MCF 10A (cell line): ENCODE results near the gene OR1E1. TPM values are rescaled to one million over a fixed set of nuclear protein-coding genes. Genes with fewer than 3 reads are reported as not detected.
"Not testable (repeated sequence)": the region's sequence is repeated elsewhere in the genome, so short reads cannot be mapped to it uniquely, and the experiment has no call there.

ENCODE experiments used
- BruUV-seq: library from RNA; stranded (reverse); fragments of 400-500 nt; replicated peaks from 2 replicates; lab custom pipeline; 2021; lab: Mats Ljungman, UMichigan
- CTCF ChIA-PET: fragments of 300-600 bp; sonication (Branson Sonifier 250); formaldehyde crosslinking; extraction: SDS; loops from one replicate; lab custom pipeline; 2021; ENCODE audit warnings: antibody characterized with exemption, inconsistent platforms; lab: Yijun Ruan, JAX
- POLR2A ChIA-PET: fragments of 300-600, 350-650 bp; sonication (Branson Sonifier 250); formaldehyde crosslinking; extraction: SDS; loops from one replicate; lab custom pipeline; 2020; ENCODE audit warnings: antibody characterized with exemption, inconsistent platforms; lab: Yijun Ruan, JAX
- DNase-seq: peaks from one replicate; pipeline ENCODE4 v3.0.0-alpha.2; 2018; ENCODE audit not compliant: unreplicated experiment
- H3K27ac Mint-ChIP-seq: one replicate; pipeline ENCODE4 v1.8.0; 2022; ENCODE audit warnings: mild to moderate bottlenecking, low read depth, mixed read lengths; ENCODE audit not compliant: unreplicated experiment
- H3K27me3 Mint-ChIP-seq: one replicate; pipeline ENCODE4 v1.8.0; 2022; ENCODE audit warnings: mixed read lengths; ENCODE audit not compliant: insufficient read depth, unreplicated experiment
- H3K36me3 Mint-ChIP-seq: one replicate; pipeline ENCODE4 v1.8.0; 2022; ENCODE audit warnings: mild to moderate bottlenecking, moderate library complexity, mixed read lengths; ENCODE audit not compliant: insufficient read depth, unreplicated experiment
- H3K4me1 Mint-ChIP-seq: one replicate; pipeline ENCODE4 v1.8.0; 2022; ENCODE audit warnings: mixed read lengths; ENCODE audit not compliant: insufficient read depth, unreplicated experiment
- H3K4me3 Mint-ChIP-seq: one replicate; pipeline ENCODE4 v1.8.0; 2022; ENCODE audit warnings: mild to moderate bottlenecking, moderate library complexity, mixed read lengths; ENCODE audit not compliant: unreplicated experiment
- H3K9me3 Mint-ChIP-seq: one replicate; pipeline ENCODE4 v1.8.0; 2022; ENCODE audit warnings: mixed read lengths; ENCODE audit not compliant: unreplicated experiment
- CTCF ChIP-seq: fragments of 200-600 bp; IDR thresholded peaks from one replicate; pipeline ENCODE4 v1.8.0; 2022; ENCODE audit warnings: antibody characterized with exemption, mild to moderate bottlenecking; ENCODE audit not compliant: unreplicated experiment
- intact Hi-C: fragments of 100-400 bp; cut with micrococcal nuclease; formaldehyde crosslinking; loops from 2 replicates; pipeline ENCODE4 v1.14.1; 2022
- total RNA-seq: library from RNA; stranded (reverse); gene quantifications from 2 replicates; pipeline ENCODE4 v1.2.3, GENCODE V29; 2022

The OR1E1 gene
- total RNA-seq, 1 experiment from 2014 or later, result not detected

DNA sequence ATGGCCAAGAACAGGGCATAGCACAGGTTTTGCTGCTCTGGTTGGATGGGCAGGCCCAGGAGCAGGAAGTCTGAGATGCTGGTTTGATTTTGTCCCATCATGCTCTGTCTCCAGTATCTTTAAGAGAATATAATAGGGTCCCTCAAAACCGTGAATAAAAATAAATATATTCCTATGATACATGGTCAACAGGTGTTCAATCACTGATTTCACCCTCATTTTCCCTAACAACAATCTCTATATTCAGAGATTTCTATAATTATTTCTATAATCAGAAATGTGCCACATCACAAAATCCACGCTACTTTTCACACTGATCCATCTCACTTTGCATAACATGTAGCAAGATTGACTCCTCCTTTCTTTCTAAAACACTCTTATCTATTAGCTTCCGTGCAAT is 35.5 kb upstream of the OR1E1 start, which contains the start of gene OR1E2:
TSS of gene OR1E2 (minus strand) at position 101 of the 400 bp plus-strand sequence. CDS start at position 101, 0 bp downstream.
- no TSS peak for BruUV-seq
- no peak for DNase-seq
- Mint-ChIP-seq H3K27ac (no peak within 1 kb of the TSS), H3K27me3 (no peaks in the 10 kb centered on the region), H3K4me3 (no peak within 1 kb of the TSS), H3K9me3 (peaks cover 11% of the 10 kb centered on the region), H3K36me3 (no peaks in the 10 kb centered on the region), H3K4me1 (no peaks in the 10 kb centered on the region)
- ChIA-PET CTCF (no interaction called here), POLR2A (no interaction called here)
- no peak for TF ChIP-seq CTCF
- intact Hi-C loops, result no loop called here

GRCh38 chr17:3433215-3433614 is 35.0 kb upstream of the OR1E1 start:
- POLR2A ChIA-PET, CTCF ChIA-PET, H3K4me1 Mint-ChIP-seq, H3K4me3 Mint-ChIP-seq, H3K27ac Mint-ChIP-seq, H3K27me3 Mint-ChIP-seq, intact Hi-C loops, BruUV-seq, H3K36me3 Mint-ChIP-seq: not testable (repeated sequence)
- DNase-seq, result peak; percentile 17
- H3K9me3 Mint-ChIP-seq, result peaks cover 15% of the 10 kb centered on the region

GRCh38 chr17:3418222-3418621 is 20.0 kb upstream of the OR1E1 start:
- no peaks in the 10 kb centered on the region for H3K4me1 Mint-ChIP-seq
- peaks cover 16% of the 10 kb centered on the region for H3K9me3 Mint-ChIP-seq
- no TSS peak for BruUV-seq
- no peaks in the 10 kb centered on the region for H3K36me3 Mint-ChIP-seq
- no peak overlapping the region for H3K4me3 Mint-ChIP-seq
- H3K27me3 Mint-ChIP-seq, result peaks cover 46% of the 10 kb centered on the region
- ChIA-PET CTCF (no interaction called here), POLR2A (no interaction called here)
- intact Hi-C loops, result no loop called here
- no peak for TF ChIP-seq CTCF
- no peak overlapping the region for H3K27ac Mint-ChIP-seq
- DNase-seq, result no peak

DNA sequence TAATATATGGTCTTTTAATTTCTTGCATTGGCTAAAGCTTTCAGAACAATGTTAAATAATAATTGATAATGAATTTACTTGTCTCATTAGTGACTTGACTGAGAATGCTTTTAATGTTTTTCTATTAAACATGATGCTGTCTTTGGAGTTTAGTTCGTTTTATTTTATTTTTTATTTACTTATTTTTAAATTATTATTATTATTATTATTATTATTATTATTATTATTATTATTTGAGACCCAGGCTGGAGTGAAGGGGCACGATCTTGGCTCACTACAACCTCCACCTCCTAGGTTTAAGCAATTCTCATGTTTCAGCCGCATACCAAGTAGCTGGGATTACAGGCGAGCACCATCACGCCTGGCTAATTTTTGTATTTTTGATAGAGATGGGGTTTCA is 17.4 kb upstream of the OR1E1 start:
- Mint-ChIP-seq H3K4me1 (no peaks in the 10 kb centered on the region), H3K27ac (no peak overlapping the region), H3K27me3 (peaks cover 43% of the 10 kb centered on the region), H3K9me3 (peaks cover 7% of the 10 kb centered on the region), H3K4me3 (no peak overlapping the region), H3K36me3 (no peaks in the 10 kb centered on the region)
- TF ChIP-seq CTCF, result no peak
- intact Hi-C loops, result no loop called here
- CTCF ChIA-PET, result no interaction called here
- BruUV-seq, result no TSS peak
- POLR2A ChIA-PET, result no interaction called here
- DNase-seq, result no peak

GRCh38 chr17:3412216-3412615 is 14.0 kb upstream of the OR1E1 start:
- H3K4me3 Mint-ChIP-seq, H3K4me1 Mint-ChIP-seq, DNase-seq, H3K36me3 Mint-ChIP-seq, H3K27ac Mint-ChIP-seq, intact Hi-C loops, BruUV-seq, CTCF ChIA-PET, POLR2A ChIA-PET: not testable (repeated sequence)
- peaks cover 16% of the 10 kb centered on the region for H3K9me3 Mint-ChIP-seq
- H3K27me3 Mint-ChIP-seq, result peaks cover 24% of the 10 kb centered on the region
